ENCODE results near the gene NOX5.

NOX5 gene

GRCh38 chr15:69056365-69056764 lies 41.9 kb downstream of the NOX5 start:
- H3K4me3 ChIP-seq (ENCODE audit: low read depth, low read length), result no peak overlapping the region
- TF ChIP-seq CTCF (IDR thresholded peaks at IDR 0.05; ENCODE audit: low read depth, low read length), result no peak

DNA sequence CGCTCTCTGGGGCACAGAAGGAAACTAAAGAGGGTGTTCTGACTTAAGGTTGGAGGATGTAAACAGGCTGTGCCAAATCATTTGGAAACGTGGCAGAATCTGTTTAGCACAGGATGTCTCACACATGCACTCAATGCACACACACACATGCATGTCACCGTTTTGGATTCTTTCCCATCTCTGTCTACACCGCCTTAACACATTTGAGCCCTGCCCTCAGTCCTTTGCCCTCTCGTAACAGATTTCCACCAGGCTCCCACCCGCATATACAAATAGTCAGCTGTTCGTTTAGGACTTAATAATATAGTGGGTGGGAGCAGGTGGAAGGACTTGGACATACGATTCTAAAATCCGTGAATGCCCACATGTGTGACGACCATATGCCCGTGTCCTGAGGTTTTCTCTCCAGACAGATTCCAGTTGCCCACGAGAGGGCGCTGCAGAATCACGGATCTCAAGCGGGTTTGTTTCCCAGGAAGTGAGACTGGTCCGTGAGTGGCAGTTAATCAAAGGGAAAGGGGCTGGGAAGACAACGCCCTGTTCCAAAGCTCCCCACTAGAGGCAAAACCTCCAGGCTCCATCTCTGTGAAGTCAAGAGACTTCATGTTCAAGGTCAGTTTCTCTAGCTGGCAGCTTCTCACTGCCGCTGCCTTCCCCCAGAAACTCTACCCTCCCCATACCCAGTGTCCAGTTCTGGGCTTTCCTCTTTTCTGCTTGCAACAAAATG lies 44.5 kb downstream of the NOX5 start:
- no peak overlapping the region for H3K4me3 ChIP-seq (ENCODE audit: low read depth, low read length)
- TF ChIP-seq CTCF (IDR thresholded peaks at IDR 0.05; ENCODE audit: low read depth, low read length), result peak; percentile 73

DNA sequence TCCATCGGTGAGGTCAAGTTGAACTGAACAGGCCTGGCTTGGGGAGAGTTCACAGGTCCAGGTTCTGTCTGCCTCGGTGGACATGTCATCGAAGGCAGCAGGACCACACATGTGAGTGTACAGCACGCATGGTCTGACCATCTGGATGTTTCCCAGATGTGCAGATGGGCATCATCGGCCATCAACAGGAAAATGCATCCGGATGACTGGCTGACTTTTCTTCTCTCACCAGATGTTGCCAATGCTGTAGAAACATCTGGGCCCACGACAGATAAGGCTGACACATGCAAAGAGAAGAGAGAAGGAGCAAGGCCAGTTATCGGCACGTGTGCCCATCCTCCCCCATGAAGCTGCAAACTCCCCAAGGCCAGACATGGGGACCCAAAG lies 45.1 kb downstream of the NOX5 start:
- no peak overlapping the region for H3K4me3 ChIP-seq (ENCODE audit: low read depth, low read length)
- TF ChIP-seq CTCF (IDR thresholded peaks at IDR 0.05; ENCODE audit: low read depth, low read length), result no peak

DNA sequence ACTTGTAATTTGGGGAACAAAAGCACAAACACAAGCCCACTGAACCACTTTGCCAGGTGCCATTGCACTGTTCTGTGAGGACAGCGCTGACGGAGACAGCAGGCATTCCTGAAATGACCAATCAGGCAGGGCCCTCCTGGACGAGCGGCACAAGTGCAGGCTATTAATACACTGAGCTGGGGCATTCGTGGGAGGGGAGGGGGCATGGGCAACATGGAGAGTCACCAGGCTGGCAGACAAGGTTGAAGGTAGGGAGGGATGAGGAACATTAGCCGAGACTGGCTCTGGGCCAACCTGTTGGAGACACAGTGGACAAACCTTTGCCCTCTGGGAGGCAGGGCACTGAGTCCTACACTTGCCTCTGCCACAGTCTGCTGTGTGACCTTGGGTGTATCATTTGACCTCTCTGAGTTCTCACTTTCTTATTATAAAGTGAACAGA lies 45.6 kb downstream of the NOX5 start:
- TF ChIP-seq CTCF (IDR thresholded peaks at IDR 0.05; ENCODE audit: low read depth, low read length), result no peak
- no peak overlapping the region for H3K4me3 ChIP-seq (ENCODE audit: low read depth, low read length)

- no peak for TF ChIP-seq CTCF (IDR thresholded peaks at IDR 0.05; ENCODE audit: low read depth, low read length)
Measured at GRCh38 chr15:69060744-69061143, 46.2 kb downstream of the NOX5 start.

GRCh38 chr15:69061414-69061842 lies 46.9 kb downstream of the NOX5 start:
- no peak overlapping the region for H3K4me3 ChIP-seq (ENCODE audit: low read depth, low read length)
- no peak for TF ChIP-seq CTCF (IDR thresholded peaks at IDR 0.05; ENCODE audit: low read depth, low read length)

More at GRCh38 chr15:69060744-69061143, 46.2 kb downstream of the NOX5 start:
- H3K4me3 ChIP-seq (ENCODE audit: low read depth, low read length), result no peak overlapping the region

- no peak overlapping the region for H3K4me3 ChIP-seq (ENCODE audit: low read depth, low read length)
- no peak for TF ChIP-seq CTCF (IDR thresholded peaks at IDR 0.05; ENCODE audit: low read depth, low read length)
Measured at GRCh38 chr15:69064649-69065048, 50.2 kb downstream of the NOX5 start.

All from WI38 (cell line).